GM19351 (cell line): ENCODE data around the gene DUSP15.
"Not testable (repeated sequence)": the region's sequence is repeated elsewhere in the genome, so short reads cannot be mapped to it uniquely, and the experiment has no call there.

Source experiments
- ATAC-seq: cut with Tn5 transposase; IDR thresholded peaks from one replicate; pipeline ENCODE4 v1.9.1; 2021; ENCODE audit warnings: mild to moderate bottlenecking, moderate library complexity; ENCODE audit not compliant: unreplicated experiment

DUSP15 gene

DNA sequence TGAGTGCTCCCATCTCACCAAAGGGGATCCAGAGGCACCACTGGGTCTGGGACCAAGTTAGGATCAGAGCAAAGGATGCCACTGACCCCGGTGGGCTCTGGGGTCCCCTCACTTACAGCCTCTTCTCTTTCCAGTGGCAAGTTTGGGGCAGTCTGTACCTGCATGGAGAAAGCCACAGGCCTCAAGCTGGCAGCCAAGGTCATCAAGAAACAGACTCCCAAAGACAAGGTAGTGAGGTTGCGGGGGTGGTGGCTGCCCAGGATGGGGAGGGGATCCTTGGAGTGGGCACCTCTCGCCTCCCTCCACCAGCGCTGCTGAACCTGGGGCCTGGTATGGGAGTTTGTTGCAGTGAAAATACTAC lies 46.2 kb downstream of the DUSP15 start:
- no peak for ATAC-seq

DNA sequence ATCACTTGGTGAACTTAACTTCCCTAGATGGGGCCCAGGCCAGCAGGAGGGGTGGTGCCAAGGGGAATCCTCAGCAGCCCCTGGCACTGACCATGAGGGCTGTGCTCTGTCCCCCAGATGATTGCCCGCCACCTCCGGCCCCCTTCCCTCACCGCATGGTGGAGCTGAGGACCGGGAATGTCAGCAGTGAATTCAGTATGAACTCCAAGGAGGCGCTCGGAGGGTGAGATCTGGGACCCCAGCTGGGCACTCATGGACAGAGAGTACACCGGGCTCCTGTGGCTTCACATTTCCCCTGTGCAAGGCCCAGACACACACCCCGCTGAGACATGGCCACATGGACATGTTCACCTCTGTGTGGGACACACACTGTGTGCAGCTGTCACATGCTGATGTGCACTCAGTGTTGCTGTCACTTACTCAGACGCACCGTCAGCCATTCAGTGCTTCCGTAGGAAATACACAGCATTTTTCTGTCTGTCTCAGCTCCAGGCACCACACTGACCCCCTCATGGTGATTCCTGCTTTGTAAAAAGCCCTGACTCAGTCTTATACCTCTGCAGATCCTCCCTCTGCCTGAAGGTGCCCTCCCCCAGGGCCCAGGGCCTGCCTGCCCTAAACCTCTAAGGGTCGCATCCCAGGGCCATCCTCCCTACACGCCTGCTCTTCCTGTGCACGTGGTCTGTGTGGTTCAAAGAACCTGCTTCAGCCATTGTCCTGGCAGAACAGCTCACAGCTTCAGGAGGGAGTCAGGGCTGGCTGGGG lies 46.8 kb downstream of the DUSP15 start:
- no peak for ATAC-seq

DNA sequence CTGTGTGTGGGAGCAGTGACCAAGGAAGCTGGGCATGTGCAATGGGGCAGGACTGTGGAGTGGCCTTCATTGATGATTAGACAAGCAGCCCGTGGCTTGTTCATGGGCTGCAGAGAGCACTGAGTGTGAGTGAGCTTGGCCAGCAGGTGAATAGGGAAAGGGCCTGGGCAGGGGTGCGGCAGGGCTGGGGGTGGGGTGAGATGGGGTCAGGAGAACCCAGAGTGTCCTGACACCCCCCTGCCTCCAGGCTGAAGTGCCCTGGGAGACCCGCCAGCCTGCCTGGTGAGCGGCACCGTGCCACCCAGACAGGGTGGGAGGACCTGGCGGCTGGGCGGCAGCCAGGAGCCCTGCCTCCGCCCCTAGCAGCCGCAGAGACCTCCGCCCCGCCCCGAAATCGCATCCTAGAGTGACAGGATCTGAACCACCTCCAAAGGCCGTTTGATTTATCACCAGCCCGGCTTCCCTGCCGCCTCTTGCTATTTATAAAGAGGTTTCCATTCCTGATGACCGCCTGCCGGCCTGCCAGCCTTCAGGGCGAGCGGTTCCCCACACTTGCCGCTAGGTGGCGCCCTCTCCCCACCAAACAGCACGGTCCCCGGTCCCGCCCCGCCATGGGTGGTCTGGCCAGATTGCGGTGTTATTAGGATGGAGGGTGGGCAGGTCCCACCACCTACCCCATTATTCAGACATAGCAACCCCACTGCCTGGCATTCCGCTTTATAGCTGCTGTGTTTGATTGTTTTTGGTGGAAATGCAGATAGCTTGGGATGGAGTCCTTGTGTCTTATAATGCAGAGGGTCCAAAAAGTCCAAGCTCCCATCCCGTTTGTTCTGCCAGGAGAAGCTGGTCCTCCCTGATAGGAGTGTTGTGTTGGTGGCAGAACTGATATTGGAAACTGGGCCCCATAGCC lies 47.7 kb downstream of the DUSP15 start:
- ATAC-seq = peak; percentile 71

DNA sequence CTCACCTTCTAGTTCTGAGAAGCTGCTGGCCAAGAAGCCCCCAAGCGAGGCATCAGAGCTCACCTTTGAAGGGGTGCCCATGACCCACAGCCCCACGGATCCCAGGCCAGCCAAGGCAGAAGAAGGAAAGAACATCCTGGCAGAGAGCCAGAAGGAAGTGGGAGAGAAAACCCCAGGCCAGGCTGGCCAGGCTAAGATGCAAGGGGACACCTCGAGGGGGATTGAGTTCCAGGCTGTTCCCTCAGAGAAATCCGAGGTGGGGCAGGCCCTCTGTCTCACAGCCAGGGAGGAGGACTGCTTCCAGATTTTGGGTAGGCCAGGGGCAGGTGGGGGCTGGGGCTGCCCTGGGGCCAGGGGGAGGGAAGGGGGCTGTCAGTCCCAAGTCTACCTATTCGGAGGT lies 48.9 kb downstream of the DUSP15 start:
- no peak for ATAC-seq

DNA sequence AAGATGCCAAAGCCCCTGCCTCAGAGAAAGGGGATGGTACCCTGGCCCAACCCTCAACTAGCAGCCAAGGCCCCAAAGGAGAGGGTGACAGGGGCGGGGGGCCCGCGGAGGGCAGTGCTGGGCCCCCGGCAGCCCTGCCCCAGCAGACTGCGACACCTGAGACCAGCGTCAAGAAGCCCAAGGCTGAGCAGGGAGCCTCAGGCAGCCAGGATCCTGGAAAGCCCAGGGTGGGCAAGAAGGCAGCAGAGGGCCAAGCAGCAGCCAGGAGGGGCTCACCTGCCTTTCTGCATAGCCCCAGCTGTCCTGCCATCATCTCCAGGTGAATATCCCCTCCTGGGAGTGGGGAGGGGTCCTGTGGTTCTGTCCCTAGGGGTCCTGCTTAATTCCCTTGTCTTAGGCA lies 50.1 kb downstream of the DUSP15 start:
- no peak for ATAC-seq

DNA sequence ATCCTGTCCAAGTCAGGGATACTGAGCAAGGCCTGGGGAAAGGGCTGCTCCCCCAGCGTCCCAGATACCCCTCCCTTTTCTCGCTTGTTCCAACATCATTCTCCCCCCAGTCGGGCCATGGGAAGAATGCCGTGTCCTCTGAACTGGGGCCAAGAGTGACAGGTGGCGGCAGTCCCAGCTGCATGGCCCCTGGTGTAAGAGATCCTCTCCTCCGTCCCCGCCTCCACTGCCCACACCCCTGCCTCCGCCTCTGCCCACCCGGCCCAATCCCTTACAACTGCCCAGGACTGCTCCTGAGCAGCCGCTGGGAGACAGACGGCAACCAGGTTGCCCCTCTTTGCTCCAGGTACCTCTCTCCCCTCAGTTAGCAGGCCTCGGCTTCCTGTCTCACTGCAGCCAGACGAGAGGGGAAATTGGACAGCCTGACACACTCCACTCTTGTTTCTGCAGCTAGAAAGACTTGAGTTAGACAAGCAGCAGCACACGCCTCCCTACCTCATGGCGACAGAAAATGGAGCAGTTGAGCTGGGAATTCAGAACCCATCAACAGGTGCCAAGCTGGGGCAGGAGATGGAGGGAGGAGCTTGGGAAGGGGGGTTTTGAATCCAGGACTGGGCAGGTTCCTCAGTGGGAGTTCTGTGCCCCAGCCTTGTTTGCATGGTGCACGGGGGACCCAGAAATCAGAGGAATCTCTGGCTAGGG lies 51.1 kb downstream of the DUSP15 start, which contains the start of gene MYLK2:
MYLK2 (plus strand) TSS at position 274 of the 702 bp plus-strand sequence; CDS start at position 499, 225 bp downstream.
- ATAC-seq = no peak

DNA sequence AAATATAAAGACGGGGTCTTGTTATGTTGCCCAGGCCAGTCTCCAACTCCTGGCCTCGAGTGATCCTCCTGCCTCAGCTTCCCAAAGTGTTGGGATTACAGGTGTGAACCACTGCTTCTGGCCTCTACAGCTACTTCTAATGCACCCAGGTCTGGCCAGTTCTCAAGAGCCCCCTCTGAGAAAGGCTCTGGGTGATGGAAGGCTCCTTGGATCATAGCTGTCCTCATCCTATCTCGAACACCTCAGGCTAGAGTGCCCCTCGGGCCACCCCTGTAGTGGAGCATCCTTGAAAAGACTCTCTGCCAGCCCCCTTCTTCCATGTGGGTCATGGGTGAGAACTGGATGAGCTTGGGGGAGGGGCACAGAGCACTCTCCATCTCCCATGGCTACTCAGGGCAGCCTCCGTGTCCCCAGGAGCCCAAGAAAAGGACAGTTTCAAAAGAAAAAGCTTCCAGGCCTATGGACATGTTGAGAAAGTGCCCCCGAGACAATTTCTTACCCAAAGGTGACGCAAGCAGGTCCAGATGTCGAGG lies 51.9 kb downstream of the DUSP15 start:
- ATAC-seq = no peak

DNA sequence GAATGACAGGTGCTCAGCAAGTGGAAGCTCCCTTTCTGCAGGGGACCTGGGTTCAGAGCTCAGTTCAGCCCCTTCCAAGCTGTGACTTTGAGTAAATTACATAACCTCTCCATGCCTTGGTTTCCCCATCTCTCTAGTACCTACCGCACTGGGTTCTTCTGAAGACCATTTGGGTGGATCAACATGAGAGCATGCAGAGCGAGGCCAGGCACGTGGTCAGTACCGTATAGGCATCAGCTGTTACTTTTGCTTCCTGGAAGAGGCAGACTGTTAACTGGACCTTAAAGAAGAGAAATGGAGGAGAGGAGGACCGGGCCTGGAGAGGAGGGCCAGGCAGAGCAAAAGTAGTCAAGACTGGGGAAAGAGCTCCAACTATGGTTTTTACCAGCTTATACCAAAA lies 52.9 kb downstream of the DUSP15 start:
- no peak for ATAC-seq

DNA sequence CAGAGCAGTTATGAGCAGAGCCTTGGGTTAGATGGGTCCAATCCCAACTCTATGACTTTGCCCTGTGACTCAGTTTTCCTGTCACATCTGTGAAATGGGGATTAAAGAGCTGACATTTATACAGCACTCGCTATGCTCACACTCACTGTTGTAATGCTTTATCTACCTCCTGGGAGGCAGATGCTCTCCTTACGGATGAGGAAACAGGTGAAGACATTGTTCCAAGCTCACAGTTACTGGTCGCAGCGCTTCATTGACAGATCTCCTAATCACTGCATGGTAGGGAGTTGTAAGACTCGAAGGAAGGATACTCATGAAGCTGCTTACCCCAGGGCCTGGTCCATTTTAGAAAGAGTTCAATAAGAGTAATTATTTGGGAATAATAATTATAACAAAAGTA lies 54.1 kb downstream of the DUSP15 start:
- ATAC-seq = no peak

DNA sequence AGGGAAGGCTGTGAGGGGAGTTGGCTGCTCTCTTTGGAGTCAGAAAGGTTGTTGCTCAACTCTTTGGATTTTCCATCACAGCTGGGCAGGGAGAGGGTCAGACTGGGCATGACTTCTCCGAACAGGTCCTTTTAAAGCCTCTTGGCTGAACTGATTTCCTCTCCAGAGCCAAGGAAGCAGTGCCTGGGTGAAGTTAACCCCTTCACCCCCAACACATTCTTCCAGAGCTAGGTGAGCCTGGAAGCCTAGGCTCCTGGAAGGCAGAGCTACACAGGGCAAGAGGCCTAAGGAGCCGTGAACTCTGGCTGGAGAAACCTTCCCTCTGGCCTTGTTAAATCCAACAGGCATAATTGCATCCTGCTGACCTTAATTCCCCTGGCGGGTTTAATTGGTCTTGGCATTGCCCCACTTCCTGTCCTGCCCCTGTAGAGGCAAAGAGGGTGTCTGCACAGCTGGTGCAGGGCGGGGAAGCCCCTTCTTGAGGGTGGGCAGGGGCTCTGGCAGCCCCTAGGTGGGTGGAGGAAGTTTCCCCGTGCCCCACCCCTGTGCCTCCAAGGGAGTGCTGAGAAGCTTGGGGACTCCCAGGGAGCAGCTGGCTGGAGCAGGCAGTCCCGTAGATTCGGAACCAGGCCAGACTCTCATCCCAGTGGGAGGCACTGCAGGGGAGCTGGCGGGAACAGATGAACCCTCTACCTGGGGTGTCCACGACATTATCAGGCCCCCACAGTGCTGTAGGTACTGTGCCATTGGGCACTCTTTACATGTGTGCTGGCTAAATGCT lies 54.7 kb downstream of the DUSP15 start:
- no peak for ATAC-seq

DNA sequence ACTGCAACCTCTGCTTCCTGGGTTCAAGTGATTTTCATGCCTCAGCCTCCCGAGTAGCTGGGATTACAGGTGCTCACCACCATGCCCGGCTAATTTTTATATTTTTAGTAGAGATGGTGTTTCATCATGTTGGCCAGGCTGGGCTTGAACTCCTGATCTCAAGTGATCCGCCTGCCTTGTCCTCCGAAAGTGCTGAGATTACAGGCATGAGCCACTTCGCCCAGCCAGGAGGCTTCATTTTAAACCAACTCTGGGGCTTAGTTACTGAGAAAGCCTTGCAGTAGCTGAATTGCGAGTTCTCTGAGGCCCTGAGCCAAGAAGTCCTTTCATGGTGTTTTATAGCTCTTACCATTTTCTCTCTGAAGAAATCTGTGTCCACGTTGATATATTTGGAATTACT lies 56.2 kb downstream of the DUSP15 start:
- ATAC-seq = not testable (repeated sequence)

DNA sequence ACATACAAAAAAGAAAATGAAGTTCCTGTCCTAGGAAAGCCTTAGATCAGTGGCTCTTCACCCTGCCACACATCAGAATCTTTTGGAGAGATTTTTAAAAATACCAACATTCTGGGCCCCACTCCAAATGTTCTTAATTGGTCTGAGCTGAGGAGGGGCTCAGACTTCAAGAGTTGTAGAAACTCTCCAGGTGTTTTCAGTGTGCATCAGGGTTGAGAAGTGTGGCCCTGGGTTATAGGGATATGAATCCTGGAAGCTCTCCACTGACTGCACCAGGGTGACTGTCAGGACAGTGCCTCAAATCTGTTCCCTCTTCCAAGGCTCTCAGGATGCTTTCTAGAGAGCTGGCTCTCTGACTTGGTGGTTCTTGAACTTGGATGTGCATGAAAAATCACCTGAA lies 56.7 kb downstream of the DUSP15 start:
- no peak for ATAC-seq

DNA sequence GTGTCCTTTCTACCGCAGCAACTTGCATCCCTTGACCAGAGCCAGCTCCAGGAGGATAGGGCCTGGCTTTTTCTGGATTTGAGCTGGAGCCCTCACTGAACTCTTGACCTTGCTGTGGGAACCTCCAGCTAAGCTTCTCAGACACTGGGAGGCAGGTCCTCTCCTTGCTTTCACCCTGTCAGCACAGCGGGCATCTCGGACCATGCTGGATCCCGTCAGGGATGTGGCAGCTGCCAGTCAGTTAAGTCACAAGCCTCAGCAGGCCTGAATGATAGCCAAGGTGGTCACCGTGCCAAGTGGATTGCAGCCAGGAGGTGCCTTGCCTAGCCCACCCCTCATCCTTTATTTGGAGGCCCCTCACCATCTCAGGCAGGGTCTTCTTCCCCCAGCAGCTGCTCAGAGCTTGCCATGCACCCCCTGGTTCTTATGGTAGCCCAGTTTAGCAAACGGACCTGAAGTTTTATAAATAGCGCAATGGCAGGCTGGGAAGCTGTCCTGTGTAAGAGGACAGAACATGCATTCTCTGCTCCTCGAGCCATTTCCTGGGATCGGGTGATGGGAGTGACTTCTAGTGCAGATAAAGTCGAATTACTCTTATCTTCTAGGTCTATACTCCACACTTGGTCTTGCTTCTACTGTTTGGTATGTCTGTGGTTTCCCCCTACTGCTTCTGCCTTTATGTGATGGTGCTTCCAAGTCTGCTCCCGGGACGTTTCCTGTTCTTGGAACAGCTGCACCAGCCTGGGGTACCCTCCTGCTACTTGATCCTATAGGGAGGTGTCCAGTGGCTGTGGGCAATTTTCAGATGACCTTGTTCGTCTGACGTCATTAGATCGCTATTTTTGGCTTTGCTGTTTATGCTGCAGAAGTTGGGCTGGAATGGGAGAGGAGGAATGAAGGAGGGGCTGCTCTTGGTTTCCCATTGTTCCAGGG lies 58.3 kb downstream of the DUSP15 start:
- ATAC-seq = no peak

DNA sequence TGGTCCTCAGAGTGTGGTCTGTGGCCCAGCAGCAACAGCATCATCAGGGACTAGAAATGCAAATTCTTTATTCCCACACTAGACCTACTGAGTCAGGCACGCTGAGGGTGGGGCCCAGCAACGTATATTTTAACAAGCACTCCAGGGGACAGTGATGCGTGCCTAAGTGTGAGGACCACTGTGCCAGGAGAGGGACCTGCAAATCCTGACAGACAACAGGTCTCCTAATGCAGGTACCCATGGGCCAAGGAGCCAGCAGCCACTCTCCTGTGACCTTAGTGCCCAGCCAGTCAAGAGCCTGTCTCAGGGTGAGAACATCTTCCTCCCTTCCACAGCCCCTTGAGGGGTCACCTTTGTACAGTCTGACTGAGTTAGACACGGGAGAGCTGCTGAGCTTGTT lies 59.1 kb downstream of the DUSP15 start:
- ATAC-seq = no peak
